K562 (cell line): ENCODE data around the gene TNPO3. TPM values are rescaled to one million over a fixed set of nuclear protein-coding genes. Genes with fewer than 3 reads are reported as not detected.

Experiments used
- ARHGAP35 ChIP-seq: fragments of 450-650 bp; IDR thresholded peaks from 2 replicates; pipeline ENCODE4 v1.6.1; 2018; ENCODE audit not compliant: partially characterized antibody
- ATF6 ChIP-seq: sonication (generic); formaldehyde crosslinking; IDR thresholded peaks from 2 replicates; pipeline ENCODE4 v1.4.0; 2020; ENCODE audit warnings: mild to moderate bottlenecking, missing genetic modification reagents
- CEBPG ChIP-seq, 3 experiments: fragments of 200-800 bp in 1 of 3; sonication (Bioruptor generic) in 1 of 3; sonication (generic) in 1 of 3; formaldehyde crosslinking in 1 of 3; IDR thresholded peaks in 2 of 3; conservative IDR thresholded peaks in 1 of 3; 2 replicates each; pipeline versions ENCODE4 v1.6.1 to v1.8.0; 2016 to 2022; ENCODE audit warnings: missing compliant biosample characterization in 2 of 3, missing genetic modification characterization in 2 of 3, mild to moderate bottlenecking in 1 of 3, missing genetic modification reagents in 1 of 3
- EZH2 ChIP-seq: IDR thresholded peaks from 2 replicates; pipeline ENCODE4 v1.6.1; 2012; ENCODE audit warnings: low read depth, mild to moderate bottlenecking, inconsistent platforms, low read length, borderline replicate concordance
- HNRNPL ChIP-seq: fragments of 200-400 bp; formaldehyde crosslinking; IDR thresholded peaks from 2 replicates; pipeline ENCODE4 v1.6.1; 2017; ENCODE audit warnings: low read depth, mild to moderate bottlenecking, low read length
- HOXB6 ChIP-seq: fragments of 250-450 bp; sonication (Bioruptor Pico); IDR thresholded peaks from 2 replicates; pipeline ENCODE4 v1.5.1; 2022; ENCODE audit warnings: mild to moderate bottlenecking, borderline replicate concordance
- JUN ChIP-seq, 2 experiments: sonication (generic) in 1 of 2; formaldehyde crosslinking in 1 of 2; IDR thresholded peaks; 2 replicates each; pipeline versions ENCODE4 v1.6.1 to v1.8.0; 2012 to 2022; ENCODE audit warnings: borderline replicate concordance in 2 of 2, mild to moderate bottlenecking in 2 of 2, improper control_type of control experiment in 1 of 2, low read depth in 1 of 2, low read length in 1 of 2, missing genetic modification reagents in 1 of 2
- SMARCA5 ChIP-seq: fragments of 450-650 bp; IDR thresholded peaks from 2 replicates; pipeline ENCODE4 v1.6.1; 2016
- TARDBP ChIP-seq: fragments of 450-650 bp; IDR thresholded peaks from 2 replicates; pipeline ENCODE4 v1.6.1; 2016
- THRA ChIP-seq: fragments of 450-650 bp; IDR thresholded peaks from 2 replicates; pipeline ENCODE4 v1.6.1; 2017; ENCODE audit warnings: mild to moderate bottlenecking, moderate library complexity
- XRCC5 ChIP-seq: fragments of 200-400 bp; formaldehyde crosslinking; IDR thresholded peaks from 2 replicates; pipeline ENCODE4 v1.6.1; 2017; ENCODE audit warnings: low read depth, mild to moderate bottlenecking, low read length
- ZEB2 ChIP-seq: fragments of 450-650 bp; IDR thresholded peaks from 2 replicates; pipeline ENCODE4 v1.6.1; 2016
- ZNF24 ChIP-seq: fragments of 450-650 bp; IDR thresholded peaks from 2 replicates; pipeline ENCODE4 v1.6.1; 2016
- ZNF263 ChIP-seq: sonication (generic); formaldehyde crosslinking; IDR thresholded peaks from 2 replicates; pipeline ENCODE4 v1.8.0; 2022; ENCODE audit warnings: mild to moderate bottlenecking, missing genetic modification reagents, borderline replicate concordance
- ZNF518B ChIP-seq: fragments of 250-450 bp; sonication (Bioruptor Pico); IDR thresholded peaks from 2 replicates; pipeline ENCODE4 v1.5.0; 2021; ENCODE audit warnings: mild to moderate bottlenecking, moderate library complexity
- polyA plus RNA-seq, 8 experiments: library from polyadenylated mRNA; depleted of rRNA in 4 of 8; stranded (reverse) in 5 of 8; unstranded in 3 of 8; fragments of >200 nt; fragmentation: Nextera tagmentation in 2 of 8; fragmentation: Illumina TruSeq in 1 of 8; extraction: Ambion mirVana in 2 of 8; extraction: Trizol in 1 of 8; gene quantifications; 2 replicates each; pipeline versions ENCODE4 v1.2.1 to v1.2.3, GENCODE V29; 2011 to 2014; ENCODE audit warnings: inconsistent platforms in 1 of 8, missing spikeins in 1 of 8
- total RNA-seq, 7 experiments: library from RNA; depleted of rRNA in 6 of 7; stranded (reverse); fragments of >200 nt in 6 of 7; fragmentation: Illumina TruSeq in 2 of 7; extraction: Trizol in 2 of 7; gene quantifications; 2 replicates each; pipeline versions ENCODE4 v1.2.1 to v1.2.3, GENCODE V29; 2011 to 2021; ENCODE audit warnings: low replicate concordance in 1 of 7
- TF ChIP-seq, protein P1 (sequence below): sonication (generic); formaldehyde crosslinking; IDR thresholded peaks from 2 replicates; pipeline ENCODE4 v1.8.0; 2022; ENCODE audit warnings: mild to moderate bottlenecking, missing genetic modification reagents
- TF ChIP-seq, protein P2 (sequence below), 3 experiments: IDR thresholded peaks in 2 of 3; conservative IDR thresholded peaks in 1 of 3; 2 replicates each; pipeline ENCODE4 v1.5.1; 2011 to 2012; ENCODE audit warnings: low read length in 3 of 3, mild to moderate bottlenecking in 3 of 3, control low read depth in 2 of 3, improper control_type of control experiment in 1 of 3, inconsistent platforms in 1 of 3, low read depth in 1 of 3, mixed read lengths in 1 of 3, moderate library complexity in 1 of 3; ENCODE audit not compliant: insufficient read depth in 2 of 3

TNPO3 gene
- total and polyA plus RNA-seq, 9 of the 15 experiments (the other 6 are each of a cell fraction or from before 2014, with no cell fraction given) = 35.8 to 125 (median 110) TPM

GRCh38 chr7:129091484-129092002 is 36.6 kb upstream of the TNPO3 start (continued):
- TF ChIP-seq ZNF518B (CRISPR knock-in tag) (no peak), CEBPG (CRISPR knock-in tag; IDR thresholded peaks at IDR 0.05) (0 out of 2 replicates have a peak, but pooled peaks have one; percentile 19), CEBPG (tag; conservative IDR thresholded peaks at IDR 0.05 in 1 of 2, IDR thresholded peaks at IDR 0.05 in 1 of 2) (peak in 1 of 2 experiments; percentile 25; a peak in 1 of 4 replicates), ARHGAP35 (peak; percentile 50), JUN (IDR thresholded peaks at IDR 0.05; ENCODE audit: borderline replicate concordance, low read depth, low read length) (peak; percentile 53; the same call in 1 of the 2 replicates), JUN (CRISPR knock-in tag; IDR thresholded peaks at IDR 0.05; ENCODE audit: borderline replicate concordance) (no peak), EZH2 (no peak), HNRNPL (no peak), ZEB2 (peak; percentile 42; the same call in 1 of the 2 replicates), XRCC5 (peak; percentile 88), ATF6 (CRISPR knock-in tag) (no peak), TARDBP (peak; percentile 60; the same call in 1 of the 2 replicates), ZNF24 (peak; percentile 16; the same call in 1 of the 2 replicates), SMARCA5 (0 out of 2 replicates have a peak, but pooled peaks have one; percentile 41), THRA (no peak), ZNF263 (CRISPR knock-in tag) (0 out of 2 replicates have a peak, but pooled peaks have one; percentile 7), HOXB6 (CRISPR knock-in tag) (no peak)
- TF ChIP-seq, protein P1, sequence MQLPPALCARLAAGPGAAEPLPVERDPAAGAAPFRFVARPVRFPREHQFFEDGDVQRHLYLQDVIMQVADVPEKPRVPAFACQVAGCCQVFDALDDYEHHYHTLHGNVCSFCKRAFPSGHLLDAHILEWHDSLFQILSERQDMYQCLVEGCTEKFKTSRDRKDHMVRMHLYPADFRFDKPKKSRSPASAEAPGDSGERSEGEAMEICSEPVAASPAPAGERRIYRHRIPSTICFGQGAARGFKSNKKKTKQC (CRISPR knock-in tag) = peak; percentile 60; the same call in 1 of the 2 replicates
- TF ChIP-seq, protein P2, sequence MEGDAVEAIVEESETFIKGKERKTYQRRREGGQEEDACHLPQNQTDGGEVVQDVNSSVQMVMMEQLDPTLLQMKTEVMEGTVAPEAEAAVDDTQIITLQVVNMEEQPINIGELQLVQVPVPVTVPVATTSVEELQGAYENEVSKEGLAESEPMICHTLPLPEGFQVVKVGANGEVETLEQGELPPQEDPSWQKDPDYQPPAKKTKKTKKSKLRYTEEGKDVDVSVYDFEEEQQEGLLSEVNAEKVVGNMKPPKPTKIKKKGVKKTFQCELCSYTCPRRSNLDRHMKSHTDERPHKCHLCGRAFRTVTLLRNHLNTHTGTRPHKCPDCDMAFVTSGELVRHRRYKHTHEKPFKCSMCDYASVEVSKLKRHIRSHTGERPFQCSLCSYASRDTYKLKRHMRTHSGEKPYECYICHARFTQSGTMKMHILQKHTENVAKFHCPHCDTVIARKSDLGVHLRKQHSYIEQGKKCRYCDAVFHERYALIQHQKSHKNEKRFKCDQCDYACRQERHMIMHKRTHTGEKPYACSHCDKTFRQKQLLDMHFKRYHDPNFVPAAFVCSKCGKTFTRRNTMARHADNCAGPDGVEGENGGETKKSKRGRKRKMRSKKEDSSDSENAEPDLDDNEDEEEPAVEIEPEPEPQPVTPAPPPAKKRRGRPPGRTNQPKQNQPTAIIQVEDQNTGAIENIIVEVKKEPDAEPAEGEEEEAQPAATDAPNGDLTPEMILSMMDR (IDR thresholded peaks at IDR 0.05 in 2 of 3, conservative IDR thresholded peaks at IDR 0.05 in 1 of 3; ENCODE audit: insufficient read depth in 2 of 3, low read depth in 1 of 3, low read length in 3 of 3) = peak; percentile 99 to 100 (median 99)
